HepG2 (cell line): ENCODE data around the gene CD68.

Source experiments
- CTCF ChIP-seq: sonication (generic); formaldehyde crosslinking; IDR thresholded peaks from 2 replicates; pipeline ENCODE4 v1.5.0; 2020; ENCODE audit warnings: mild to moderate bottlenecking, missing genetic modification reagents, moderate library complexity
- HMGA1 ChIP-seq: sonication (generic); formaldehyde crosslinking; conservative IDR thresholded peaks from 2 replicates; pipeline ENCODE4 v1.4.0; 2020; ENCODE audit warnings: missing genetic modification reagents
- KLF12 ChIP-seq: sonication (generic); formaldehyde crosslinking; IDR thresholded peaks from 2 replicates; pipeline ENCODE4 v1.4.0; 2020; ENCODE audit warnings: missing genetic modification reagents, borderline replicate concordance
- TCF12 ChIP-seq, 2 experiments: fragments of 450-650 bp in 1 of 2; sonication (generic) in 1 of 2; formaldehyde crosslinking in 1 of 2; IDR thresholded peaks; 2 replicates each; pipeline versions ENCODE4 v1.6.1 to v1.8.0; 2017 to 2022; ENCODE audit warnings: antibody characterized with exemption in 1 of 2, mild to moderate bottlenecking in 1 of 2, missing genetic modification reagents in 1 of 2, moderate library complexity in 1 of 2
- ZNF740 ChIP-seq: sonication (generic); formaldehyde crosslinking; IDR thresholded peaks from 2 replicates; pipeline ENCODE4 v1.4.0; 2020; ENCODE audit warnings: missing genetic modification reagents

- no peak for TF ChIP-seq CTCF
- no peak for TF ChIP-seq HMGA1 (CRISPR knock-in tag)
- no peak for TF ChIP-seq KLF12 (CRISPR knock-in tag)
- no peak for TF ChIP-seq ZNF740 (CRISPR knock-in tag)
- no peak for TF ChIP-seq TCF12 (IDR thresholded peaks at IDR 0.05)
- no peak for TF ChIP-seq TCF12 (CRISPR knock-in tag; IDR thresholded peaks at IDR 0.05)
Observed at GRCh38 chr17:7611635-7612293, 32.3 kb downstream of the CD68 start.
